ENCODE measurements around the gene CSMD2.

CSMD2 gene

DNA sequence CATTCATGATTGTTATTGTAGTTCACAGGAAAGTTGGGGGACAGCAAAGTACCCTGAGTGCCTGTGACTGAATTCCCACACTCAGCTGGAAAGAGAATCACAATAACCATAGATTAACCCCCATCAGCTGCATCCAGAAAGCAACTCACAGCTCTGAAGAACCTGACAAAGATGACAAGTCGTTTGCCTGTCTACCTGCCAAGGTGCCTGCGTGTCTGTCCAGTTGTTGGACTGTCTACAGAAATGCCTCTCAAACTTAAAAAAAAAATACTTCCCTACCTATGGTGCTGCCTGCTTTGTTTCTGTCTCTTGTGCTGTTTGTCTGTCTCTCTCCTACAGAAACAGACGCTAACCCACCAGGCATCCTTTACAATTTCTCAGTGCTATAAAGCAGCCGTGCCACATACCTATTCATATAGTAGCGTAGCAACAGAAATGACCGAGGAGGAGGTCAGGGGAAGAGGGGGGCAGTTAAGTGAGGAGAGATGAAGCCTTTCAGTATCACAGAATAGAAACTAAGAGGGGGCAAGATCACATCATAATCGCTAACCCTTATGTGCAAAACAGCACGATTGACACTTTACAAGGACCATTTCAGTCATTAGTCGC, 455.8 kb downstream of the CSMD2 start:
- DNase-seq: no peak

DNA sequence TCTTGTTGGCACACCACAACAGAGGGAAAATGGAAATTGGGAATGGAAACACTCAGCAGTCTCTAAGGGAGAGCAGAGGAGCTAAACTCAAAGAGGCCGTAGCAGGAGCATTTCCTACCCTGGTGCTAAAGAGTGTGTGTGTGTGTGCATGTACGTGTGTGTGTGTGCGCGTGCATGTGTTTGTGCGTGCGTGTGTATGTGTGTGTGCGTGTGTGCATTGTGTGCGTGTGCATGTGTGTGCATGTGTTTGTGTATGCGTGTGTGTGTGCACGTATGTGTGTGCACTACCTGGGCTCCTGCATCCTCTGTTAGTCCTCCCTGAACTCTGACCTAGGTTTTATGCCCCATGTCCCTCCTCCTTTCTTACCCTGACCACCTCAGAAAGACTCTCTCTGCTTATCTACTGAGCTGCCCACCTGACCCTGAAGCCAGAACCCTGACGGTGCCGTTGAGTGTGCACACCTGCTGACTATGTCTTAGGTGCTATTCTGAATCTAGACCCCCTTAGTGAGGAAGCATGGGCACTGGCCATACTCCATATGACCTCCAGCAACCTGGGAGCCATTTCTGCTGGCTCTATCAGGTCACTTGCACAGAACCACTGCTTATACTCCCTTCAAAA, 458.3 kb downstream of the CSMD2 start:
- DNase-seq: no peak

DNA sequence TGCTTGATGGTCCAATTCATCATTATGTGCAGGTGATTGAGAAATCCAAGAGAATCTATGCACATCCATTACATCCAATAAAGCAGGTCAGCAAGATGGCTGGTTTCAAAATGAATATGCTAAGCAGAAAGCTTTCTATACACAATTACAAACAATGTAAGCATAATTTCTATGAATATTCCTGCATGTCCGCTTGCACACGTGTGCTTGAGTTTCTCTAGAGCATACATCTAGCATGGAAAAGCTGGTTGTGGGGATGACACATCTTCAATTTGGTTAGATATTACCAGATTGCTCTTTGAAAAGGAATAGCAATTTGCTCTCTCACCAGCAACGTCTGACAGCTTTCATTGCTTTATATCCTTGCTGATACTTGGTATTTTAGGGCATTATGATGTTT, 461.6 kb downstream of the CSMD2 start:
- DNase-seq: no peak

DNA sequence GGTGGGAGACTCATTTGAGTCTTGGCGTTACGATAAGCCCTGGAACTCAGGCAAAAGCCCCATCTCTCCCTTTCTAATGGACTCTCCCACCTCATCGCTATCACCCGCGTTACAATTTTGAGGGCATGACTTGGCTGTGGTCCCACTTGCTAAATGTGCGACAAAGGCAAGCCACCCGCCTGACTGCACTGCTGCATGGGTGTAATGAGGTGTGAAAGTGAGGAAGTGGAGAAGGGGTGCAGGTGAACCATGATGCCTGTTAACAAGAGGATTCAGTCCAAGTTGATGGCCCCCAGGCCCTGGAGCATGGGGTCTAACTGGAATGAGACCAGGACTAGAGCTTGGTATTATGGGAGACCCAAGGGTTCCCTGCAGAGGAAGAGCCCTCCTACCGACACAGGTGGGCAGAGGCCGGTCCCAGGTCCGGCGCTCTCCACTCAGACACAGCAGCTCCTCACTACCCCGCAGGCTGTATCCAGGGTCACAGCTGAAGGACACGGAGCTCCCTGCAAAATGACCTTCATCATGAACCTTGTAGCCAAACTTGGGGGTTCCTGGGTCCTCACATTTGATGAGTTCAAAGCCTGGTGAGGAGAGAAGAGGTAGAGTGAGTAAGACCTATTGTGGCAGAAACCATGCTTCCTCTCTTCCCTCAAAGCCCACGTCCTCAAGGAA, 466.5 kb downstream of the CSMD2 start:
- DNase-seq: no peak

DNA sequence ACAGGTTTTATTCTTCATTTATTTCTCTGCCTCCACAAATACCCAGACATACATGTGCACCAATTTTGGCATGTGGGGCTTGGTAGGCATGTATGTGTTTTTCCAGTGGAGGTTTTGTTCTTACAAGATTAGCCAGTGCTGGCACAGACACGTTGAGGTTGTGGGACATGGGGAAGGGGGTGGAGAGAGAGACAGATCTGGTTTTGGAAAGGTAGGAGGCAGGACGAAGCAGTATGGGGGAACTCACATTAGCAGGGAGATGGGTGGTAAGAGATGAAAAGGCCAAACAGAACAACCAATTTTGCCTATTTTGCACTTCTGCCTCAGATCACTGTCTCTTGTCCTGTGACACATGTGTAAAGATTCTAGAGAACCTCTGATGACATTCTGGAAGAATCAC, 467.2 kb downstream of the CSMD2 start:
- DNase-seq: no peak

DNA sequence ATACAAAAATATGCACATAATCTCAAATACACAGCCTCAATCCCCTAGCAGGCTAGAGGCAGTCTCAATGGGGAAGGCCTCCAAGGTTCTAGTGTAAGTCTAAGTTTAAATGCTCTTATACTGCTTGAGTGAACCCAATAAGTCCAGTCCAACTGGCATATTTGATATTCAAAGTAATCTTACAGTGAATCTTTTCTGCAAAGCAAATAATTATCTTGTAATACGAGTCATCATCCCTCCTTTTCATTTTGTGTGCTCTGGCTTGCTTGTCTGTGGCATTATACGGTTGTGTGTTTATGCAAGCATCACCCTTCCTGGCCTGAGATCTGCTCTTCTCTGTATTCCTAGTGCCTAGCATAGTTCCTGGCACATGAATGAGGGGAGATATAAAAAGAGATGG, 468.1 kb downstream of the CSMD2 start:
- no peak for DNase-seq

DNA sequence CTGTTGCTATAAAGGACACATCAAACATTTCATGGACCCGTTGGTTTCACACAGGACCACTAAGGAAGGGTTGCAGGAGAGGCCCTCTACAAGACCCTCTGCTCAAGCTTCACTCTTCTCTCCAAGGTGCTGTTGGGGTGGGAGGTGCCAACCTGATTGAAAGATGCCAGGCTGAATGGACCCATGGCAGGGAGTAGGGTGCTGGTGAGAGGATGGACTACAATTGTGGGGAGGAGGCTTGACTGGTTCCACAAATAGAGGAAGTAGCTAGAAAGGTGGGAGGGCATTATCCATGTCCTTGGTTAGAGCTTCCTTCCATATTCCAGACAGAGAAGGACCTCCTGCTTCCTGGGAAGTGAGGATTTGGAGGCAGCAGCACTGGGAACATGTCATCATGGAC, 468.7 kb downstream of the CSMD2 start:
- DNase-seq: no peak

DNA sequence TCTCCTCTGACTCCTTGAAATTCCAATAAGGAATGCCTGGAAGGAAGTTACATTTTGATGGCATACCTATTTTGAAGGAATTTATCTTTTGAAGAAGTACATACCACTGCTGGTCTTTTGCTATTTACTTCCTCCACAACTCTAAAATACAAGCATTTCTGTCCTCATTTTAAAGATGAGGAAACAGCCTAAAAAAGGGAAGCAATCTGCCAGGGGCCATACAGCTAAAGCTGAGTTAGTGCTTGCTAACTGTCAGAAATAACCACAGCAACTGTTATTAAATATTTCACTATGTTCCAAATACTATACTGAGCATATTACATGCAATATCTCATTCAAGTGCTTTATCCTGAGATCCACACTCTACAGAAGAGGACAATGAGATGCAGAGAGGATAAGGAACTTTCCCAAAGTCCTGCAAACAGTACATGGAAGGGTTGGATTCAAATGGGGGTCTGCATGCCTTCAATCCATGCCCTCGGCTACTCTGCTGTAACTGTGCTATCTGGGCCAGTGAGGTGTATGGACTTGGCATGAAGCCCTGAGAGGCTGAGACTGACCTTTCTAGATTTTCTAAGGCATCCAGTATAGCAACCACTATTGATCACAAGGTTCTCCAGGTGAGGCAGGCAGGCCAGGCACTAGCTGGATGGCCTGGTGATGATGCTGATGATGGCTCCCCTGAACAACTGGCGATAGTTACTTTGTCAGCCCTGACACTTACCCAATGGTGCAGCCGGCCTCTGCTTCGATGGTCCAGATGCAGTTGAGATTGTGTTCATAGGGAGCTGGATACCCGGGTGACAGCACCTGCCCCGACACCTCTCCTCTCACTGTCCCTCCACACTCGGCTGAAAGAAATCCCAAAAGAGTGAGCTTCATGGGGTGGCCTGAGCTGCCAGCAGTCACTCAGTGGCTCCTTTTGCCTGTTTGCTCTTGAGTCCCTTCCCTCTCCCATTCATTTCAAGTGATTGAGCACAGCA, 472.5 kb downstream of the CSMD2 start:
- no peak for DNase-seq

DNA sequence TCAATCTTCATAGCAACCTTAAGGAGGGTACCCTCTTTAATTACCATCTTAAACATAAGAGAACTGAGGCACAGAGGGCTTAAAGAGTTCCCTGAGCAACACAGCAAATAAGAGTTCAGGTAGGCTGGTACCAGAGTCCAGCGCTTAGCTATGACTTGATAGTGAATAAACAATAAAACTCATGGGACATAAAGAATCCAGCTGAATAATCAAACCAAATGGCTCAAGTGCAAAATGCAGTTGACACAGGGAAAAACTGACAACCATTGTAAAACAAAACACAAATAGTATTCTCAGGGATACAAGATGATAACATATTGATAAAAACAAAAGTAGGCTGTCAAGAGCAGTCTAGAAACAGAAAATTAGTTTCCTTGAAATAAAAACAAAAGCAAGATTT, 478.0 kb downstream of the CSMD2 start:
- no peak for DNase-seq

DNA sequence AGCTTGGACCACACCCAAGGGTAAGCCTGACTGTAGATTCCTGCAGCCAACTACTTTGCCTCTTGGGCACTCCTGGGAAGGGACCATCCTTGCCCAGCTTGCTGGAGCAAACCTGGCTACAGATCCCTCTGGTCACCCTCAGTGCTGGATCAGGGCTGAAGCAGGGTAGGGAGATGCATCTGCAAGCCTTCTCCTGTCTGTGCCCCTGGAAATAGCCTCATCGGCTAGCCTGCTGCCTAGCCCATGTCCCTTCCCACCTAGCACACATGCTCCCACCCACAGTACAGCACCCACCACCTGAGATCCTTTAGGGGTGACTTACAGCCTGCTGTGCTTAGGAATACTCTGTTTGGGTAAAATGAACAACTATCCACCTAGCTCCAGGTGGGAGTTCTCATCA, 478.5 kb downstream of the CSMD2 start:
- DNase-seq: no peak

DNA sequence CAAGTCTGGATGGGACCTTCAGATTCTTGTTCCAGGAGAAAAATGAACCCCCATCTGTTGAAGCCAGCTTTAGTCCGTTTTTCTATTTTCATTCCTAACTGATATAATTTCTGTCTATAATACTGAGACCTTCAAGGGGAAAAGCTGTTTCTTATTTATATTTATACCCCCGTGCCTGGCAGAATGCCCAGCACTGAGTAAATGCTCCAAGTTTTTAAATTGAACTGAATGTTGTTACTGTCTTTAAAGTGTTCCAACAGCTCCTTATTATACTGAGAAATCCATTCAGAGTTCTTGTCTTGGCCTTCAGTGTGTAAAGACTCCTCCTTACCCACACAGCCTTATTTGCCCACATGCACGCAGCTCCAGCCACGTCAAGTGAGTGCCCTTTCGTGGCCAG, 479.8 kb downstream of the CSMD2 start:
- DNase-seq: no peak

DNA sequence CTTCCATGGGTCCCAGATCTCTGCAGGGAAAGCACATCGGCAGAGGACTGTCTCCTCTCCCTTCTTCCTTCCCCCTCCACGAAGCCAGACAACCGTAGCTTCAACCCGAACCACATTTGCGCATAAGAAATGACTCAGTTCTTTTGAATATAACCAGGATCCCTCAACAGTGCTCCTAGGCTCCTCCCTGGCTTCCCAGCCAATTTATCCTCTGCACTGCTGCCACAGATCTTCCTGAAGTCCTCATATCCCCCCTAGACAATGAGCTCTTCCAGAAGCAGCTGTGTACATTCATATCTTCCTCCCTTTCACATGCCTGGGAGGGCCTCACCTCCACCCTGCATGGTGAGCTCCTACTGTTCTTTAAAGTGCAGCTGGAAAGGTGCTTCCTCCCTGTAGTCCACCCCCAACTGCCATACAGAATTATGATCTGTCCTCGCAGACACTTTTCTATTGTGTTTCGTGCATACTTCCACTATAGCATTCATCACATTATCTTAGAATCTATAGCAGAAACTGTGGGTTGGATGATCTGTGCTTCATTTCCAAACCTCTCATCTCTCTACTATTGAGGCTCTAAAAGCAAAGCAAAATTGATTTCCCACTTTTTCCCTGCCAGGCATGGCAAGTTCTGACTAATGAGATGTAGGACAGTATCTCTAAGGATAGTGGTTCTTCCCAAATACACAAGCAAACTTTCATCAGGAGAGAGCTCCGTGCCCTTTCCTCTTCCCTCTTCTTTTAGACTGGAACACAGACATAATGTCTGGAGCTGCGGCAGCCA, 480.4 kb downstream of the CSMD2 start:
- DNase-seq: no peak

DNA sequence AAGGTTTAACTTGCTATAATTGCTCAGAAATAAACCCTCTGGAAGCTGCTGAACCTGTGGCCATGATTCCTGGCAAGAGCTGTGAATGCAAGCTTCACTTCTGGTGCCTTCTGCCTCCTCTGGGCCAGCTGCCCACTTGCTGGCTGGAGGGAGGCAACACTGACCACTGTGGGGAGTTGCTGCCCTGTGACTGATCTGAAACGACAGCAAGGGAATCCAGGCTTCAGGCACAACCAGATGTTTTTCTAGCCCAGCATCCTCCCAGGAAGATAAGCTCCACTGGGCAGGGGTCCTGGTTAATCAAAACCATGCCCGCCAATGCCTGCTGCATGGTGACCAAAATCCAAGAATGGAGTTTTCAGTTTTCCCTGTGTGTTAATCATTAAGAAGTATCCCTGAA, 481.1 kb downstream of the CSMD2 start:
- no peak for DNase-seq

DNA sequence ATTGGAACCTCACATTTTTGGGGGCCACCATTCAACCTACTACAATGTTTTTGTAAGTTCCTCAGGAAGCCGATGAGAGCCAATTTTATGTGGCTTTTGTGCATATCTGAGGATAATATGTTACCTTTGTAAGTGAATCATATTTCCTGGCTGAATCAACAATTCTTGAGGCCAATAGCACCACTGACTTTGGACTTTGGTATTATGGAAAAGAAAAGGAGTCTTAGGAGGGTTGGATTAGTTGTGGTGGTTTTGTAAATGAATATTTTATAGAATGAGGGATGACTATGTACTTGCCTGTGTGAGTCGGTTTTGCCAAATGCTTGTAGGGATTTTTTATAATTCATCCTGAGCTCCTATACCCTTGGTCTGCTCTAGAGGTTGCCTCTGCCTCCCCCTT, 482.7 kb downstream of the CSMD2 start:
- DNase-seq: no peak

DNA sequence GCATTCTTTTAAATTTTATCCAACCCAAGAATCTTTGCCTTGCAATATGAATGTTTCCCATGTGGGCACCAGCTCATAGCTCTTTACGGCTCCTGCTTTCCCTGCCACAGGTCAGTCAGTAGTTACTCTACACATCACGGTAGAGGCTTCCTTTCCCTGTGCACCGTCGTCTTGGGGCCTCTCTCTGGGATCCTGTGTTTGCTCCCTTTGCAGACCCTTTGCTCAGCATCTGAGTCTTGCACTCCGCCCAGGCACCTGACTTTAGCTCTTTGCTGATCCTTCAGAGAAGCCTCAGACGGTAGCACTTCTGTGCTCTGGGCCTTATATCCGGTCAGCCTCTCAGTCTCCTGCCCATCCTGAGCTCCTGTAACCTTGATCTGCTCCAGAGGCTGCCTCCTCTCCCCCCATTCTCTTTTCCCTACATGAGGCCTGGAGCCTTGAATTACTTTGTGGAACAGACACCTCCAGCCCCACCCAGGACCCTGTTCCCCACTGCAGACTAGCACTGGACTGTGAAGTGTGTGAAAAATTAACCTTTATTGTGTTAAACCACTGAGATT, 484.7 kb downstream of the CSMD2 start:
- no peak for DNase-seq

DNA sequence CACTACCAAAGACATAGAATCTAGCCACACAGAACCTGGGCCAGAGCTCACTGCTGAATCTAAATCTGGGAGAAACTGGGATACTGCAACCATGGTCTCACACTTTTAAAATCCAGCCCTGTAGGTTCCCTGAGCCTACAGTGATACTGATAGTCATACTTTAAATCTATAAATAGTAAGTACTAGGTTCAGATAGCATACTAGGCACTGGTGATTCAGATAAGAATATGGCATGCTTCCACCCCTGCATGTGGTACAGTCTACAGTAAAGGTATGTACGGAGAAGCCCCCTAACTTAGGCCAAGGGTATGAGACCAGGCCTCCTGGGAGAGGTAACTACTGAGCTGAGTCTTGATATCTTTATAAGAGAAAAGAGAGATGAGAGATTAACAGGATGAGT, 494.5 kb downstream of the CSMD2 start:
- no peak for DNase-seq

DNA sequence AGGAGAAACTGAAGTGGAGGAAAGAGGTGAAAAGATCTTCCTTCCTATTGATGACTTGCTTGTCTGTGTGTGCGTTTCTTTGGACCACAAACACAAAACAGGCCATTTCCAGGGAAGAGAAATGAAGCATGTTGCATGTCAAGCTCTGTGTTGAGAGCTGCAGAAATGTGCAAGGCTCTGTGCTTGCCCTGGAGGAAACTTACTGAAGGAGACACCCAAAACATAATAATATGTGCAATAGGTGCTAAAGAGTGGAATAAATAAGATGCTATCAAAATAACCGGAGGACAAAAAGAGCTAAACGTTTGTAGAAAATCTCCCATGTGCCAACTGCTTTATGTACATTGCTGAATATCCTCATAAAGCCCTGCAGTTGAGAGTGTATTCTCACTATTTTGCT, 496.3 kb downstream of the CSMD2 start:
- DNase-seq: no peak

DNA sequence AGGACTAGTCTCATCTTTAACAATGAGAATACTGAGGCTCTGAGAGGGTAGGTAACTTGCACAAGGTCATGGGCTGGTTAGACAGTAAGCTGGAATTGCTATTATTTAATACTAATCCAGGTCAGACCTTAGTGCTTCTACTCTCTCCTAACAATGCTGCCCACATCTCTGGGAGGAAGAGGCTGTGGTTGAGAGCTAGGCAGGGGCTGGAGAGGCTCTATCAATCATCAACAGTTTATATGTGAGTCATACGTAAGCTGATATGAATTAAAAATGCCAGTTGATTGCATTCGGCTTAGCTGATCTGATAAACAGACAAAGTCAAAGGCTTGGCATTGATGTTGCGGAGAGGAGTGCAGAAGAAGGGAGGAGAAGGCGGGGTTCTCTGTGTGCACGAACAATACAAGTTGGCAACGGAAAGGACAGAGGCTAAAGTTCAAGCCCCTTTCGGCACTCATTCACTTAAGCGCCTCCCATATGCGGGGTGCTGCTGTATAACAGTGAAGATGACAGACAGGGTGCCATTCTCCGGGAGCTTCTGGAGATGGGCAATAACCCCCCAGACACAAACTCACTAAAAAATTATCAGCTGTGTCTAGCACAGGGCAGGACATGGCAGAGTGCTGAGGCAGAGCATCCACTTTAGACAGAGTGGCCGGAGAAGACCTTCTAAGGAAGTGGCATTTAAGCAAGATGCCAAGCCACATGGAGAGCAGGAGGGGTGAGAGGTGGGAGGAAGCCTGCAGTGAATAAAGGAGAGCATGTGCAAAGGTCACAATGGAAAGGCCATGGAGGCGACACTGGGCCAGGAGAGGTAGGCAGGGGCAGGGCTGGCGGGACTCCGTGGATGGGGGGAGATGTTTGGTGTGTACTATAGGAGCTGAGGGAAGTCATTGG, 497.4 kb downstream of the CSMD2 start:
- no peak for DNase-seq

DNA sequence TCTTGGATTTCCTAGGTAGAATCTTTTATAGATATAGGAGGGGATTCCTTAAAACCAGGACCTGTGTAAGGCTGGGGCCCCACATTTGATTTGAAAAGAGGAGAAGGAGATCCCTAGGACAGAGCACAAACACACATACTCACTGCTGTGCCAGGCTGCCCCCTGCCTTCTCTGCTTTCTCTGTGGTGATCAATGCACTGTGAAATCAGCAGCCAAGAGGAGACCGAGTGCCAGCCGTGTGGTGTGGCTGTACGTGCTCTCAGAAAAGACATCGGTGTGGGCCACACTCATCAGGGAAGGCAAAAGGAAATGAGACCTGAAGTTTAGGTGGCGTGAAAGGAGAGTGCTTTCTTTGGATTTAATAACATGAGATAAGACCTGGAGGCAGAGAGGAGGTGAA, 498.4 kb downstream of the CSMD2 start:
- no peak for DNase-seq

DNA sequence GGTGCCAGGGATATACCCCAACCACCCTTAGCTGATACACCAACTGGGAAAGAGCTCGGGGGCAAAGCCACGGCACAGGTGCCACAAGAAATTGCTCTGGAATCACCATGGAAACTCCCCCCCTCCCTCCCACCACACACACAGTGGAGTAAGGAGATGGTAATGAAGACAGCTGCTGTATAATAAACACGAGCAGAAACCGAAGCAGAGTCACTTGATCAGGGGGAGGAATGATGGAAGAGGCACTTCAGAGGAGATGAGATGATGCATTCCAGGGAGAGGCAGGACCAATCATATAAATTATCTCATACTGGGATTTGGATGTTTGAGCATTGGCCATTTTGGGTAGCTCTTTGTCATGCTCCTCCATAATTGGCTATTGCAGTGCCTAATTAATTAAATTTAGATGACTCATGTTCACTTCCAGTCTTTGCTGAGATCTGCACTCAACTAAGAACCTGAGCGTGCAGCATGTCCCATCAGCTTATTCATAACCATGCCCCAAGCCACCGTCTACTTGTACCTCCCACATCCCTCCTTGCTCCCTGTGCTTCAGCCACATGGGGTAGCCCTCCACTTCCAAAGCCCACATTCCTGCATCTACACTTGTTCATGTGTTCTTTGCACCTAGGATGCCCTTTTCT, 503.1 kb downstream of the CSMD2 start:
- DNase-seq: no peak

DNA sequence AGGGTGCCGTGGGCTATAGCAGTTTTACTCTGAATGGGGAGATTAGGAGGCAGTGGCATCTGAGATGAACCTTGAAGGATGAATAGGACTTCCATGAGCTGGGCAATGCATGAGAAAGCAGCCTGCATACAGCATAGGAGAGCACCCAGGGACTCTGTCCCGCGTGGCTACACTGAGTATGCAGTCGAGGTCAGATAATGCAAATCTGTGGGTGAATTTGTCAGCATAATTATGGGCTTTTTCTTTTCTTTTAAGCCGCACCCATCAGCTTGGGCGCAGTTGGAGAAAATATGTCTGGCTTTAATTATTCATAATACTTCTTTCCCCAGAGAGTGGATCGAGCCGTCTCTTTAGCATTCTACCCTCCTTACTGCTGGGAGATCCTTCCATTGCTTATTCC, 504.1 kb downstream of the CSMD2 start:
- DNase-seq: no peak
